Measurements from ENCODE around the gene KIAA1614.

KIAA1614 gene

GRCh38 chr1:180912801-180913565 lies at the start of gene KIAA1614:
TSS of gene KIAA1614 (plus strand) at chr1:180912897. CDS start at chr1:180913244, 347 bp downstream.
- DNase-seq = no peak

GRCh38 chr1:180863158-180863775 lies 49.4 kb upstream of the KIAA1614 start:
- no peak for DNase-seq

- DNase-seq = no peak
Measured at GRCh38 chr1:180881806-180882509, 30.7 kb upstream of the KIAA1614 start.

- DNase-seq = no peak
Measured at GRCh38 chr1:180884588-180885300, 28.0 kb upstream of the KIAA1614 start.

GRCh38 chr1:180886338-180886737 lies 26.4 kb upstream of the KIAA1614 start:
- DNase-seq = no peak

GRCh38 chr1:180887841-180888240 lies 24.9 kb upstream of the KIAA1614 start:
- no peak for DNase-seq

- DNase-seq = no peak
Measured at GRCh38 chr1:180888870-180889269, 23.8 kb upstream of the KIAA1614 start.

- DNase-seq = no peak
Measured at GRCh38 chr1:180889325-180889724, 23.4 kb upstream of the KIAA1614 start.

- no peak for DNase-seq
Measured at GRCh38 chr1:180892272-180892671, 20.4 kb upstream of the KIAA1614 start.

GRCh38 chr1:180892675-180893074 lies 20.0 kb upstream of the KIAA1614 start:
- no peak for DNase-seq

GRCh38 chr1:180893614-180894013 lies 19.1 kb upstream of the KIAA1614 start:
- DNase-seq = no peak

- no peak for DNase-seq
Measured at GRCh38 chr1:180896161-180896560, 16.5 kb upstream of the KIAA1614 start.

- no peak for DNase-seq
Measured at GRCh38 chr1:180898441-180899219, 14.1 kb upstream of the KIAA1614 start.

- DNase-seq = no peak
Measured at GRCh38 chr1:180899262-180899661, 13.4 kb upstream of the KIAA1614 start.

GRCh38 chr1:180901076-180901990 lies 11.4 kb upstream of the KIAA1614 start:
- DNase-seq = no peak

- no peak for DNase-seq
Measured at GRCh38 chr1:180902541-180902940, 10.2 kb upstream of the KIAA1614 start.

- DNase-seq = no peak
Measured at GRCh38 chr1:180905927-180906326, 6.8 kb upstream of the KIAA1614 start.

GRCh38 chr1:180906511-180906910 lies 6.2 kb upstream of the KIAA1614 start:
- no peak for DNase-seq

GRCh38 chr1:180907313-180908055 lies 5.2 kb upstream of the KIAA1614 start:
- DNase-seq = no peak

- DNase-seq = no peak
Measured at GRCh38 chr1:180908074-180908765, 4.5 kb upstream of the KIAA1614 start.
